ENCODE results near the gene CMIP. TPM values are rescaled to one million over a fixed set of nuclear protein-coding genes. Genes with fewer than 3 reads are reported as not detected.

CMIP gene
- polyA plus RNA-seq, 1 of the 3 experiments (the other 2 are of a cell fraction), result 5.4 TPM

Small RNA genes lying within 50 kb of the gene (small RNA-seq; reads per million reads assigned to genes)
- gene MIR6504, result 0 reads per million in 7 experiments
- gene MIR7854, result 0 to 0.39 (median 0) reads per million in 7 experiments

Other genes starting within 250 kb of the CMIP start
- gene BCO1, start 206.1 kb upstream of the CMIP start, polyA plus RNA-seq (2012; rRNA removed), result 0.02 TPM in 1 of 2 replicates, not detected in the other
- gene GAN, start 129.8 kb upstream of the CMIP start, polyA plus RNA-seq (2012; rRNA removed), result 0.79 and 0.99 TPM in 2 replicates

Data from SK-N-SH (cell line).